Measurements from ENCODE around the gene PPP1CB. TPM values are rescaled to one million over a fixed set of nuclear protein-coding genes. Genes with fewer than 3 reads are reported as not detected.

The PPP1CB gene
- total RNA-seq, 2 experiments from 2014 or later = 290 to 304 TPM

DNA sequence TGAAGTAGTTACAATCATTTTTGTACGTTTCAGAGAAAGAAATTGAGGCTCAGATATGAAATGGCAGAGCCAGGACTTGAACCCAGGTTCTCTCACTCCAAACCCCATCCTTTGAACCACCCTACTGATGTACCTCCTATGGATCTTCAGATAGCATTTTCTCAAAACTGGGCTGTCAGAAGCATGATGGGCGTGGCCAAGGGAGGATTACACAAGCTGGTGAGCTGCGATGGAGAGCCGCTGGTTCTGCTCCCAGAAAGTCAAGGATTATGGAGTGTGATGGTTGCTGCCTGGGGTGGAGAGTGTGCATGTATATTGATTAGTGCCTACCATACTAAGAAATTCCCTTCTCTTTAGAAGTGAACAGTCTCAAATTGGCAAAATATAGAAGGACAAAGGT is 47.0 kb upstream of the PPP1CB start:
- intact Hi-C loops (cut with DNase I, micrococcal nuclease) = no loop called here
- no peaks in the 10 kb centered on the region for H3K36me3 ChIP-seq (ENCODE audit: insufficient read depth, low read length)
- ChIA-PET POLR2A (no interaction called here), CTCF (no interaction called here)
- H3K36me3 Mint-ChIP-seq (ENCODE audit: low read depth) = no peaks in the 10 kb centered on the region
- no peak for TF ChIP-seq CTCF (IDR thresholded peaks at IDR 0.05)
- H3K9me3 ChIP-seq (ENCODE audit: control insufficient read depth in 1 of 2, insufficient read depth in 1 of 2, low read length in 2 of 2) = peaks cover 12 to 17% of the 10 kb centered on the region in 2 experiments
- no peaks in the 10 kb centered on the region for H3K4me1 ChIP-seq (ENCODE audit: insufficient read depth, low read length)
- no peak overlapping the region for H3K27ac Mint-ChIP-seq
- H3K4me1 Mint-ChIP-seq (ENCODE audit: low read depth) = no peaks in the 10 kb centered on the region
- H3K9me3 Mint-ChIP-seq = peaks cover 11% of the 10 kb centered on the region
- ATAC-seq (ENCODE audit: poor library complexity) = no peak
- H3K27me3 Mint-ChIP-seq = no peaks in the 10 kb centered on the region
- no peak for DNase-seq
- no peaks in the 10 kb centered on the region for H3K27me3 ChIP-seq (ENCODE audit: control insufficient read depth in 1 of 2, insufficient read depth in 2 of 2, low read length in 2 of 2)
- H3K27ac ChIP-seq (ENCODE audit: low read depth in 1 of 2, low read length in 2 of 2) = no peak overlapping the region
- no peak overlapping the region for H3K4me3 Mint-ChIP-seq
- no peak overlapping the region for H3K4me3 ChIP-seq (ENCODE audit: low read length)

GRCh38 chr2:28705751-28706440 is 45.7 kb upstream of the PPP1CB start:
- H3K9me3 ChIP-seq (ENCODE audit: control insufficient read depth in 1 of 2, insufficient read depth in 1 of 2, low read length in 2 of 2) = peaks cover 12 to 17% of the 10 kb centered on the region in 2 experiments
- no peak overlapping the region for H3K27ac Mint-ChIP-seq
- H3K4me1 ChIP-seq (ENCODE audit: insufficient read depth, low read length) = no peaks in the 10 kb centered on the region
- H3K4me3 ChIP-seq (ENCODE audit: low read length) = no peak overlapping the region
- intact Hi-C loops (cut with DNase I, micrococcal nuclease) = no loop called here
- H3K27me3 Mint-ChIP-seq = no peaks in the 10 kb centered on the region
- H3K27ac ChIP-seq (ENCODE audit: low read depth in 1 of 2, low read length in 2 of 2) = no peak overlapping the region
- H3K4me1 Mint-ChIP-seq (ENCODE audit: low read depth) = no peaks in the 10 kb centered on the region
- no peak for ATAC-seq (ENCODE audit: poor library complexity)
- TF ChIP-seq CTCF (IDR thresholded peaks at IDR 0.05) = no peak
- no peaks in the 10 kb centered on the region for H3K36me3 Mint-ChIP-seq (ENCODE audit: low read depth)
- CTCF ChIA-PET = no interaction called here
- no peaks in the 10 kb centered on the region for H3K36me3 ChIP-seq (ENCODE audit: insufficient read depth, low read length)
- peaks cover 11% of the 10 kb centered on the region for H3K9me3 Mint-ChIP-seq
- H3K27me3 ChIP-seq (ENCODE audit: control insufficient read depth in 1 of 2, insufficient read depth in 2 of 2, low read length in 2 of 2) = no peaks in the 10 kb centered on the region
- POLR2A ChIA-PET = interaction anchor here (0.6 kb wide), 1 partner anchor 313 kb away, joined by 3 read pairs; no protein-coding TSS in a partner anchor
- DNase-seq = no peak
- H3K4me3 Mint-ChIP-seq = no peak overlapping the region

DNA sequence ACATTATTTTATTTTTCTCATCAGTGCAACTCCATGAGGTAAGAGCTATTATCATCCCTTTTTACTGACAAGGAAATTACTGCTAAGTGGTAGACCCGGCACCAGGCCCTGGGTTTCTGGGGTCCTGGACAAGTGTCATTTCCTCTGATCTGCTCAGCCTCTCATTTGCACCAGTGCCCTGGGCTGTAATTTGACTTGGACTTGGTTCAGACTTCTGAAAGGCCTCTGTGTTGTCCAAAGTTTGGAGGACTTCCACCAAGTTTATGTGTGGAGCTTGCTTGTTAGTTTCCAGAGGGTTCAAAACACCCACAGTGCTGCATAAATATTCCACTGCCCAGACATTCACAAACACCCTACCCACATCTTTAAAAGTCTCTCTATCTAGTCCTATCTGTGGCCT is 44.0 kb upstream of the PPP1CB start:
- Histone ChIP-seq H3K9me3 (ENCODE audit: control insufficient read depth in 1 of 2, insufficient read depth in 1 of 2, low read length in 2 of 2) (peaks cover 12 to 17% of the 10 kb centered on the region in 2 experiments), H3K27me3 (ENCODE audit: control insufficient read depth in 1 of 2, insufficient read depth in 2 of 2, low read length in 2 of 2) (no peaks in the 10 kb centered on the region), H3K4me1 (ENCODE audit: insufficient read depth, low read length) (no peaks in the 10 kb centered on the region), H3K36me3 (ENCODE audit: insufficient read depth, low read length) (no peaks in the 10 kb centered on the region), H3K4me3 (ENCODE audit: low read length) (no peak overlapping the region), H3K27ac (ENCODE audit: low read depth in 1 of 2, low read length in 2 of 2) (no peak overlapping the region)
- Mint-ChIP-seq H3K4me1 (ENCODE audit: low read depth) (no peaks in the 10 kb centered on the region), H3K4me3 (no peak overlapping the region), H3K36me3 (ENCODE audit: low read depth) (no peaks in the 10 kb centered on the region), H3K9me3 (peaks cover 11% of the 10 kb centered on the region), H3K27ac (no peak overlapping the region), H3K27me3 (no peaks in the 10 kb centered on the region)
- DNase-seq (no peak), ATAC-seq (ENCODE audit: poor library complexity) (no peak)
- intact Hi-C loops (cut with DNase I, micrococcal nuclease) = no loop called here
- ChIA-PET POLR2A (no interaction called here), CTCF (no interaction called here)
- no peak for TF ChIP-seq CTCF (IDR thresholded peaks at IDR 0.05)

Data from CD4-positive, alpha-beta T cell (primary cell).